ENCODE results near the gene GFPT1. TPM values are rescaled to one million over a fixed set of nuclear protein-coding genes. Genes with fewer than 3 reads are reported as not detected.
A peak's percentile ranks its signal among the peaks of the same experiment; 100 is the strongest.

Gene GFPT1
- total RNA-seq, 6 experiments from 2014 or later = 74.6 to 106 (median 88.4) TPM

DNA sequence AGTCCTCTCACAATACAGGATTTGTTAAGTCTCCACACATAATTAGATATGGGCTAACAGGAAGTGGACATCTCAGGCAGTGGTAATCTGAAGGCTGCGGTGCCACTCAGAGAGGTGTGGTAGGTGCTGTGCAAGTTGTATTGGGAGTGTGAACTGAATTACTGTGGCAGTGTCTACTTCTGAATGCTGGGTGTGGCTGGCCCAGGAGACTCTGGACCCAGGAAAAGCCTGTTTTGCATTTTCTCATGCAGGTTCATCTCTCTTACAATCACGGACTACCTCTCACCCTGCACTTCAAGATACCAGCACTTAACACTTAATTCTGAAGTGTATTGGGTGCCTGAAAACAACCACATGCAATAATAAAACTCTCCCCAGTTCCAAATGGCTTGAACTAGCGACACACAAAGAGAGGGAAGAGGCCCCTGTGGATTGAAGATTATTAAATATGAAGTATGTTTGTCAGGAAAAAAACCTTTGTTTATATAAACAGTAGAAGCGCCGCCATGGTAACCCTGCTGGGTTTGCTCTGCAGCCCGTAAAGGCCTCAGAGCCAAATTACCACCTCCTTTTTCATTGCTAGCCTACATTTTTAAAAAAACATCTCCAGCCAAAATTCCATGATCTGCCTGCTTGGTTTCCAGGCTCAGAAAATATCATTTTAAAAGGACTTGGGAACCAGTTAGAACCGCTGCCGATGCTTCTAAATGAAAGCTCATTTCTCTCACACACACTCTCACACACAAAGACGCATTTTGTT is 77.5 kb downstream of the GFPT1 start:
- Mint-ChIP-seq H3K36me3 (ENCODE audit: low read depth) (peaks cover 16% of the 10 kb centered on the region), H3K27ac (peak overlapping the region; percentile 90), H3K27me3 (ENCODE audit: insufficient read depth) (peaks cover 9% of the 10 kb centered on the region), H3K4me1 (ENCODE audit: low read depth) (peaks cover 34% of the 10 kb centered on the region), H3K9me3 (no peaks in the 10 kb centered on the region; the same call in 1 of the 2 replicates), H3K4me3 (no peak overlapping the region)
- DNase-seq = peak; percentile 66
- TF ChIP-seq, protein P1, sequence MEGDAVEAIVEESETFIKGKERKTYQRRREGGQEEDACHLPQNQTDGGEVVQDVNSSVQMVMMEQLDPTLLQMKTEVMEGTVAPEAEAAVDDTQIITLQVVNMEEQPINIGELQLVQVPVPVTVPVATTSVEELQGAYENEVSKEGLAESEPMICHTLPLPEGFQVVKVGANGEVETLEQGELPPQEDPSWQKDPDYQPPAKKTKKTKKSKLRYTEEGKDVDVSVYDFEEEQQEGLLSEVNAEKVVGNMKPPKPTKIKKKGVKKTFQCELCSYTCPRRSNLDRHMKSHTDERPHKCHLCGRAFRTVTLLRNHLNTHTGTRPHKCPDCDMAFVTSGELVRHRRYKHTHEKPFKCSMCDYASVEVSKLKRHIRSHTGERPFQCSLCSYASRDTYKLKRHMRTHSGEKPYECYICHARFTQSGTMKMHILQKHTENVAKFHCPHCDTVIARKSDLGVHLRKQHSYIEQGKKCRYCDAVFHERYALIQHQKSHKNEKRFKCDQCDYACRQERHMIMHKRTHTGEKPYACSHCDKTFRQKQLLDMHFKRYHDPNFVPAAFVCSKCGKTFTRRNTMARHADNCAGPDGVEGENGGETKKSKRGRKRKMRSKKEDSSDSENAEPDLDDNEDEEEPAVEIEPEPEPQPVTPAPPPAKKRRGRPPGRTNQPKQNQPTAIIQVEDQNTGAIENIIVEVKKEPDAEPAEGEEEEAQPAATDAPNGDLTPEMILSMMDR (IDR thresholded peaks at IDR 0.05) = no peak

DNA sequence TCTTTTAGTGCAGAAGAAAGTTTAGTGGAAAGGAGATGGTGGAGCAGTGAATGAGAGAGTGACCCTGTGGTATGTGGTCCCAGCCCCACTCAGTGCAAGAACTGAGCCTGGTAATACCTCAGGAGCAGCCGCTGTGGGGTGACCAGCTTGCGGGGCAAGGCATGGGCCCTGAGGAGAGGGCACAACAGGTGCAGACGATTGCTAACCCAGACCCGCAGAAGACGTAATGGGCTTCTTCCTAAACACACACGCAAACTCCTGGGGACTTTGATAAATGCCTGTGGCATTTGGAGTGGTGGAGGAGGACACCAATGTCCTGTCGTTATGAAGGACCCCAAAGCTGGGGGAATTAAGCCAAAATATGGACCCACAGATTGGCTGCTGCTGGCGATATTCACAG is 78.7 kb downstream of the GFPT1 start:
- peaks cover 34% of the 10 kb centered on the region for H3K4me1 Mint-ChIP-seq (ENCODE audit: low read depth)
- peaks cover 15% of the 10 kb centered on the region for H3K36me3 Mint-ChIP-seq (ENCODE audit: low read depth)
- peak overlapping the region; percentile 90 for H3K27ac Mint-ChIP-seq
- H3K4me3 Mint-ChIP-seq = no peak overlapping the region
- DNase-seq = no peak
- H3K9me3 Mint-ChIP-seq = peaks cover 8% of the 10 kb centered on the region; the same call in 1 of the 2 replicates
- TF ChIP-seq, protein P1 (IDR thresholded peaks at IDR 0.05) = no peak
- peaks cover 8% of the 10 kb centered on the region for H3K27me3 Mint-ChIP-seq (ENCODE audit: insufficient read depth)

DNA sequence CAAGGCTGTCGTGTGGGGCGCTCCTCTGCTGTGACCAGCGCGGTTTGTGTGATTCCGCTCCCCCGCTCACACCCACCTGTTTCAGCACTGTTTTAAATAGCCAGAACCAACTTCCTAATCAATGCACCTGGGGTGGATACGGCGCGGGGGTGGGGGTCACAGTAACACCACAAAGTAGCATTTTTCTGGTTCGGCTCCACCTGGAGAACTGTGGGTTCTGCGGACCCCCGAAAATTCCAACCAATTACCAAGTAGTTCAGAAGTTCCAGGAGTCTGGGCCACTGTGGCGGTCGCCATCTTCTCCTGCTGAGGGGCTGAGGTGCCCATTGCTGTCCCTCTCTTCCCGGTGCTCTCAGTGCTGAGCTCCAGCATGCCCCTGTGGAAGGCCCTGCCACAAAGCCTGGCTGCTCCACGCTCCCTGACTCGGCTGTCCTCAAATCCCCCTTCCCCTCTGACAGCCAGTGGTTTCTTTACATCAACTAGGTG is 79.4 kb downstream of the GFPT1 start:
- peaks cover 8% of the 10 kb centered on the region; the same call in 1 of the 2 replicates for H3K9me3 Mint-ChIP-seq
- TF ChIP-seq, protein P1 (IDR thresholded peaks at IDR 0.05) = peak; percentile 1; the same call in 1 of the 2 replicates
- H3K4me1 Mint-ChIP-seq (ENCODE audit: low read depth) = peaks cover 34% of the 10 kb centered on the region
- peaks cover 5% of the 10 kb centered on the region; the same call in 1 of the 2 replicates for H3K27me3 Mint-ChIP-seq (ENCODE audit: insufficient read depth)
- DNase-seq = no peak
- peak overlapping the region; percentile 86 for H3K27ac Mint-ChIP-seq
- H3K4me3 Mint-ChIP-seq = peak overlapping the region; percentile 87
- H3K36me3 Mint-ChIP-seq (ENCODE audit: low read depth) = peaks cover 8% of the 10 kb centered on the region

DNA sequence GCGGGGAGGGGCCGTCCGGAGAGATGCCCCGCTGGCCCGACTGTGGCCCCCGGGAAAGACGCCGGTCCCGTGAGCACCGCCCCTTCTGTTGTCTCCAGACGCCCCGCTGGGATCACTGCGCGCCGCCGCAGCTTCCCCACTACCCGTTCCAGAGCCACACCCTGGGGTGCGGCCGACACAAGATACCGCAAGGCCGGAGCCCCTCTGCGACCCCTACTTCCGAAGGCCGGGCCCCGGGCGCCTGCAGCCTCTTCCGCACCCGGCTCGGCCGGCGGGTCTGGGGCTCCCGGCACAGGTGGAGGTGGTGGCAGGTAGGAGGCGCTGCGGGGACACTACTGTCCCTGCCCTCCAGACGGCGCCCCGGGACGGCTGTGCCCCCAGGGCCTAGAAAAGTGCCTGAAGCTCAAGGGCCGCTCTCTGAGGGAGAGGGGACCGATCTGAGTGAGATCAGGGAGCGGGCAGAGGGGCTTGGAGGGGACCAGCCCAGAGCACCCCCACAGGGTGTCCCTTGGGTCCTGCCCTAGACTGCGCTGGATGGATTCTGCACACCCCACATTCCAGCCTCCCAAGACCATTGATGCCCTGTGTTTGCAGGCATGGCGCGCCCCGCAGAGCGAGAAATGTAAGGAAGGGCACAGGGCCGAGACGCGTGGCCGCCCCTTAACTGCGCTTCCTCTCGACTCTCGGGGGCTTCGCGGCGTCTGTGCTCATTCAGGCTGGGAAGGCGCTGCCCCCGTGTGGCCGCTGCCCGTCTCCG is 80.0 kb downstream of the GFPT1 start:
- peak; percentile 73 for DNase-seq
- Mint-ChIP-seq H3K9me3 (peaks cover 8% of the 10 kb centered on the region; the same call in 1 of the 2 replicates), H3K27ac (peak overlapping the region; percentile 86), H3K4me3 (peak overlapping the region; percentile 87), H3K27me3 (ENCODE audit: insufficient read depth) (peaks cover 3% of the 10 kb centered on the region; the same call in 1 of the 2 replicates), H3K4me1 (ENCODE audit: low read depth) (peaks cover 34% of the 10 kb centered on the region), H3K36me3 (ENCODE audit: low read depth) (peaks cover 8% of the 10 kb centered on the region)
- TF ChIP-seq, protein P1 (IDR thresholded peaks at IDR 0.05) = peak; percentile 92

DNA sequence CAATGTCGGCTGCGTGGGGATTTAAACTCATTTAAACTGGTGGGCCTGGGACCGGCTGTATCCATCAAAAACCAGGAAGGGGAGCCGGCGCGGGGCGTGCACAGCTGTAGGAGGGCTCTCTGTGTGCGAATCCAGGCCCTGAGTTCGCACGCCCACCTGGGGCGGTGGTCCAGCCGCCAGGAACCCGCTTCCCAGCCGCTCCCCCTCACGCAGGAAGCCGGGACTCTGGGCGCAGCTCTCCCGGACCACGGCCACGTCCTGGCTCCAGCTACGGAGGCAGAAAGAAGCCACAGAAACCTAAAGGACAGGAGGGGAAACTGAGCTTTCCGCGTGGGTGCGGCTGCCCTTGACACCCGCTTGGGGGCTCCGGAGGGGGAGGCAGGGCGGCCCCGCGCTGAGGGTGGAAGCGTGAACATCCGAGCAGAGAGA is 80.6 kb downstream of the GFPT1 start:
- peaks cover 8% of the 10 kb centered on the region; the same call in 1 of the 2 replicates for H3K9me3 Mint-ChIP-seq
- peak overlapping the region; percentile 86 for H3K27ac Mint-ChIP-seq
- peaks cover 3% of the 10 kb centered on the region; the same call in 1 of the 2 replicates for H3K27me3 Mint-ChIP-seq (ENCODE audit: insufficient read depth)
- TF ChIP-seq, protein P1 (IDR thresholded peaks at IDR 0.05) = no peak
- peaks cover 8% of the 10 kb centered on the region for H3K36me3 Mint-ChIP-seq (ENCODE audit: low read depth)
- H3K4me1 Mint-ChIP-seq (ENCODE audit: low read depth) = peaks cover 34% of the 10 kb centered on the region
- DNase-seq = no peak
- peak overlapping the region; percentile 87 for H3K4me3 Mint-ChIP-seq
